Caco-2 (cell line): Measurements from ENCODE around the gene EFHD1. TPM values are rescaled to one million over a fixed set of nuclear protein-coding genes. Genes with fewer than 3 reads are reported as not detected.

Source experiments
- BruUV-seq: library from RNA; stranded (reverse); fragments of 400-500 nt; replicated peaks from 2 replicates; lab custom pipeline; 2021; lab: Mats Ljungman, UMichigan
- CTCF ChIA-PET: fragments of 300-600 bp; sonication (Branson Sonifier 250); formaldehyde crosslinking; loops from one replicate; lab custom pipeline; 2022; ENCODE audit warnings: antibody characterized with exemption; lab: Charles Lee
- POLR2A ChIA-PET: fragments of 300-600 bp; sonication (Branson Sonifier 250); formaldehyde crosslinking; loops from one replicate; lab custom pipeline; 2022; ENCODE audit warnings: antibody characterized with exemption; lab: Charles Lee
- DNase-seq, 2 experiments: peaks; one replicate each; pipeline versions ENCODE4 v3.0.0 to v3.0.0-alpha.2; 2020 to 2022
- H3K27me3 ChIP-seq: replicated peaks from 2 replicates; pipeline ENCODE4 v1.6.0; 2011; ENCODE audit warnings: low read length; ENCODE audit not compliant: control insufficient read depth, insufficient read depth
- H3K36me3 ChIP-seq: 2 replicates; pipeline ENCODE4 v1.5.1; 2011; ENCODE audit warnings: low read length; ENCODE audit not compliant: control insufficient read depth, insufficient read depth
- H3K4me1 ChIP-seq: fragments of 250-450 bp; sonication (Bioruptor Pico); 2 replicates; pipeline ENCODE4 v1.5.1; 2020; ENCODE audit warnings: mild to moderate bottlenecking
- H3K4me3 ChIP-seq: 2 replicates; pipeline ENCODE4 v1.5.1; 2011; ENCODE audit warnings: low read depth, mild to moderate bottlenecking, control low read depth, low read length
- H3K9me3 ChIP-seq: fragments of 250-450 bp; sonication (Bioruptor Pico); 2 replicates; pipeline ENCODE4 v1.5.1; 2020; ENCODE audit warnings: mild to moderate bottlenecking, moderate library complexity
- H3K27ac Mint-ChIP-seq: one replicate; pipeline ENCODE4 v1.8.0; 2022; ENCODE audit warnings: mixed read lengths; ENCODE audit not compliant: unreplicated experiment
- H3K27me3 Mint-ChIP-seq: one replicate; pipeline ENCODE4 v1.8.0; 2022; ENCODE audit warnings: mixed read lengths; ENCODE audit not compliant: insufficient read depth, unreplicated experiment
- H3K36me3 Mint-ChIP-seq: one replicate; pipeline ENCODE4 v1.8.0; 2022; ENCODE audit warnings: mild to moderate bottlenecking, mixed read lengths; ENCODE audit not compliant: insufficient read depth, unreplicated experiment
- H3K4me1 Mint-ChIP-seq: one replicate; pipeline ENCODE4 v1.8.0; 2022; ENCODE audit warnings: low read depth, mixed read lengths; ENCODE audit not compliant: unreplicated experiment
- H3K4me3 Mint-ChIP-seq: one replicate; pipeline ENCODE4 v1.8.0; 2022; ENCODE audit warnings: mild to moderate bottlenecking, moderate library complexity, mixed read lengths; ENCODE audit not compliant: unreplicated experiment
- H3K9me3 Mint-ChIP-seq: one replicate; pipeline ENCODE4 v1.8.0; 2022; ENCODE audit warnings: mixed read lengths; ENCODE audit not compliant: unreplicated experiment
- intact Hi-C: fragments of 100-400 bp; cut with micrococcal nuclease; formaldehyde crosslinking; loops from one replicate; pipeline ENCODE4 v1.10.0; 2022; ENCODE audit not compliant: unreplicated experiment
- total RNA-seq: library from RNA; stranded (reverse); gene quantifications from 2 replicates; pipeline ENCODE4 v1.2.3, GENCODE V29; 2022
- TF ChIP-seq, protein P1 (sequence below), 2 experiments: fragments of 200-600 bp in 1 of 2; IDR thresholded peaks; 1 replicate in 1 of 2; 2 replicates in 1 of 2; pipeline versions ENCODE4 v1.5.1 to v1.8.0; 2011 to 2022; ENCODE audit warnings: antibody characterized with exemption in 1 of 2, control low read depth in 1 of 2, inconsistent platforms in 1 of 2, low read depth in 1 of 2, low read length in 1 of 2, mild to moderate bottlenecking in 1 of 2, moderate library complexity in 1 of 2; ENCODE audit not compliant: insufficient read depth in 1 of 2, severe bottlenecking in 1 of 2, unreplicated experiment in 1 of 2

The EFHD1 gene
- total RNA-seq, 1 experiment from 2014 or later = 4.2 TPM

DNA sequence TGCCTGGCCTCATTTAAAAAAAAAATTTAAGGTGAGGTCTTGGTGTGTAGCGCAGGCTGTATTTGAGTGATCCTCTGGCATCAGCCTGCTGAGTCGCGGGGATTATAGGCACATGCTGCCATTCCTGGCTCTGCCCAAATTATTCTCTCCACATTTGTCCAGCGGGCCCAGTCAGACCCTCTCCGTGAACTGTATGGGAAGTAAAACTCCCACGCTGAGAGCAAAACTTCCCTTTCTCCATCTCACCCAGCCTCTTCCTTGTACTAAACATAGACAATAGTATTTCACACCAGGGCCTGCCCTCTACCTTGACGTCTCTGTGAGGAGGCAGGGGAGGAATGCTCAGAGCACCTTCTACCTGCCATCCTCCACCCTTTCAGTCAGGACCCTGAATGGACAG lies 45.9 kb upstream of the EFHD1 start:
- no peak overlapping the region for H3K4me3 Mint-ChIP-seq
- POLR2A ChIA-PET = no interaction called here
- H3K9me3 Mint-ChIP-seq = no peaks in the 10 kb centered on the region
- BruUV-seq = no TSS peak
- DNase-seq = no peak
- H3K4me1 Mint-ChIP-seq = peaks cover 6% of the 10 kb centered on the region
- Histone ChIP-seq H3K27me3 (no peaks in the 10 kb centered on the region), H3K4me1 (no peaks in the 10 kb centered on the region), H3K4me3 (no peak overlapping the region), H3K36me3 (no peaks in the 10 kb centered on the region), H3K9me3 (no peaks in the 10 kb centered on the region)
- CTCF ChIA-PET = no interaction called here
- TF ChIP-seq, protein P1, sequence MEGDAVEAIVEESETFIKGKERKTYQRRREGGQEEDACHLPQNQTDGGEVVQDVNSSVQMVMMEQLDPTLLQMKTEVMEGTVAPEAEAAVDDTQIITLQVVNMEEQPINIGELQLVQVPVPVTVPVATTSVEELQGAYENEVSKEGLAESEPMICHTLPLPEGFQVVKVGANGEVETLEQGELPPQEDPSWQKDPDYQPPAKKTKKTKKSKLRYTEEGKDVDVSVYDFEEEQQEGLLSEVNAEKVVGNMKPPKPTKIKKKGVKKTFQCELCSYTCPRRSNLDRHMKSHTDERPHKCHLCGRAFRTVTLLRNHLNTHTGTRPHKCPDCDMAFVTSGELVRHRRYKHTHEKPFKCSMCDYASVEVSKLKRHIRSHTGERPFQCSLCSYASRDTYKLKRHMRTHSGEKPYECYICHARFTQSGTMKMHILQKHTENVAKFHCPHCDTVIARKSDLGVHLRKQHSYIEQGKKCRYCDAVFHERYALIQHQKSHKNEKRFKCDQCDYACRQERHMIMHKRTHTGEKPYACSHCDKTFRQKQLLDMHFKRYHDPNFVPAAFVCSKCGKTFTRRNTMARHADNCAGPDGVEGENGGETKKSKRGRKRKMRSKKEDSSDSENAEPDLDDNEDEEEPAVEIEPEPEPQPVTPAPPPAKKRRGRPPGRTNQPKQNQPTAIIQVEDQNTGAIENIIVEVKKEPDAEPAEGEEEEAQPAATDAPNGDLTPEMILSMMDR (IDR thresholded peaks at IDR 0.05; ENCODE audit: insufficient read depth in 1 of 2, low read depth in 1 of 2, low read length in 1 of 2, severe bottlenecking in 1 of 2, unreplicated experiment in 1 of 2) = no peak
- H3K27ac Mint-ChIP-seq = no peak overlapping the region
- peaks cover 4% of the 10 kb centered on the region for H3K36me3 Mint-ChIP-seq
- no peaks in the 10 kb centered on the region for H3K27me3 Mint-ChIP-seq
- intact Hi-C loops = no loop called here

DNA sequence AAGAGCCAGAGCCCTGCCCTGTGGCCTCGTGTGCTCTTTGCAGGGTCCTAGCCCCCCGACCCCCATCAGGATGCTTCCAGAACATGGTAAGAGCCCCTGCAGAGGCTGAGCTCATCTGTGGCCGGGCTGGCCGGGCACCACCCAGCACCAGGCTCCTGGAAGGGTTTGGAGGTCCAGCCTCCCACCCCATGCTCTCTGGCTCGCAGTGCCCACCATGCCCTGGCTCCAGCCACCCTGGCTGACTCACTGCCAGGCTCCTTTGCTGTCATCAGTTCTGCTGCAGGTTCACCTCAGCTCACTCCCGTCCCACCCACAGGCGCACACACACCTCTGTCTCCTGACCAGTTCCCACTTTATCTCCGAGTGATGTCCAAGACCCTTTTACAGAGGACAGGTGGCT lies 45.4 kb upstream of the EFHD1 start:
- intact Hi-C loops = no loop called here
- no peaks in the 10 kb centered on the region for H3K36me3 Mint-ChIP-seq
- H3K4me1 Mint-ChIP-seq = peaks cover 6% of the 10 kb centered on the region
- H3K27ac Mint-ChIP-seq = no peak overlapping the region
- BruUV-seq = no TSS peak
- no peaks in the 10 kb centered on the region for H3K27me3 Mint-ChIP-seq
- no peak for DNase-seq
- H3K27me3 ChIP-seq = no peaks in the 10 kb centered on the region
- ChIA-PET CTCF (no interaction called here), POLR2A (no interaction called here)
- H3K4me1 ChIP-seq = no peaks in the 10 kb centered on the region
- no peaks in the 10 kb centered on the region for H3K9me3 Mint-ChIP-seq
- H3K36me3 ChIP-seq = no peaks in the 10 kb centered on the region
- H3K9me3 ChIP-seq = no peaks in the 10 kb centered on the region
- no peak overlapping the region for H3K4me3 ChIP-seq
- TF ChIP-seq, protein P1 (IDR thresholded peaks at IDR 0.05; ENCODE audit: insufficient read depth in 1 of 2, low read depth in 1 of 2, low read length in 1 of 2, severe bottlenecking in 1 of 2, unreplicated experiment in 1 of 2) = no peak
- no peak overlapping the region for H3K4me3 Mint-ChIP-seq

GRCh38 chr2:232588680-232589585 lies 44.5 kb upstream of the EFHD1 start:
- ChIA-PET POLR2A (no interaction called here), CTCF (no interaction called here)
- Mint-ChIP-seq H3K9me3 (no peaks in the 10 kb centered on the region), H3K27ac (no peak overlapping the region), H3K4me1 (peaks cover 6% of the 10 kb centered on the region), H3K36me3 (no peaks in the 10 kb centered on the region), H3K27me3 (no peaks in the 10 kb centered on the region), H3K4me3 (no peak overlapping the region)
- Histone ChIP-seq H3K4me3 (no peak overlapping the region), H3K27me3 (no peaks in the 10 kb centered on the region), H3K4me1 (no peaks in the 10 kb centered on the region), H3K36me3 (no peaks in the 10 kb centered on the region), H3K9me3 (no peaks in the 10 kb centered on the region)
- intact Hi-C loops = no loop called here
- TF ChIP-seq, protein P1 (IDR thresholded peaks at IDR 0.05; ENCODE audit: insufficient read depth in 1 of 2, low read depth in 1 of 2, low read length in 1 of 2, severe bottlenecking in 1 of 2, unreplicated experiment in 1 of 2) = no peak
- no peak for DNase-seq
- BruUV-seq = no TSS peak
